Uterus (tissue), 2 donors: ENCODE measurements around the gene MLPH.

Experiments used
- CTCF ChIP-seq, 4 experiments: fragments of 200-600 bp in 2 of 4; fragments of 450-650 bp in 2 of 4; sonication (generic) in 2 of 4; IDR thresholded peaks; one replicate each; pipeline ENCODE4 v1.5.1; 2016 to 2019; ENCODE audit warnings: antibody characterized with exemption in 4 of 4, mild to moderate bottlenecking in 2 of 4, moderate library complexity in 1 of 4
- POLR2A ChIP-seq, 2 donors: fragments of 450-650 bp; IDR thresholded peaks; one replicate each; pipeline ENCODE4 v1.6.1; 2016; ENCODE audit warnings: antibody characterized with exemption in 2 of 2, mild to moderate bottlenecking in 1 of 2, moderate library complexity in 1 of 2

- TF ChIP-seq CTCF (IDR thresholded peaks at IDR 0.05) (no peak), POLR2A (IDR thresholded peaks at IDR 0.05) (no peak)
These were observed 91.2 kb downstream of the MLPH start for GRCh38 chr2:237577956-237578870.
